GM23338 (cell line): Measurements from ENCODE around the gene CELSR1. TPM values are rescaled to one million over a fixed set of nuclear protein-coding genes. Genes with fewer than 3 reads are reported as not detected.

ENCODE experiments used
- ATAC-seq: fragments of 200-7000 bp; cut with Tn5 transposase; 3 replicates; pipeline ENCODE4 v1.9.1; 2020
- DNase-seq: peaks from one replicate; pipeline ENCODE4 v3.0.0-alpha.2; 2015; ENCODE audit warnings: low spot score
- H2AFZ ChIP-seq: fragments of 200-600 bp; sonication (generic); 2 replicates; pipeline ENCODE4 v1.8.0; 2016; ENCODE audit warnings: antibody characterized with exemption, mild to moderate bottlenecking, moderate library complexity
- H3F3A ChIP-seq: fragments of 200-600 bp; sonication (generic); replicated peaks from 2 replicates; pipeline ENCODE4 v1.8.0; 2017; ENCODE audit warnings: antibody characterized with exemption, mixed run types, low read depth
- H3K27ac ChIP-seq: fragments of 200-600 bp; sonication (generic); 2 replicates; pipeline ENCODE4 v1.6.1; 2016; ENCODE audit warnings: low read depth
- H3K27me3 ChIP-seq: fragments of 200-600 bp; sonication (generic); 2 replicates; pipeline ENCODE4 v1.8.0; 2016; ENCODE audit warnings: mild to moderate bottlenecking, mixed run types, moderate library complexity; ENCODE audit not compliant: insufficient read depth
- H3K36me3 ChIP-seq: fragments of 200-600 bp; sonication (generic); 2 replicates; pipeline ENCODE4 v1.8.0; 2016; ENCODE audit warnings: mild to moderate bottlenecking; ENCODE audit not compliant: insufficient read depth
- H3K4me1 ChIP-seq: fragments of 200-600 bp; sonication (generic); 2 replicates; pipeline ENCODE4 v1.8.0; 2016; ENCODE audit warnings: mild to moderate bottlenecking, moderate library complexity; ENCODE audit not compliant: insufficient read depth
- H3K4me2 ChIP-seq: fragments of 200-600 bp; sonication (generic); 2 replicates; pipeline ENCODE4 v1.7.1; 2017; ENCODE audit warnings: mixed run types
- H3K4me3 ChIP-seq: fragments of 200-600 bp; sonication (generic); 2 replicates; pipeline ENCODE4 v1.6.1; 2016; ENCODE audit warnings: mixed run types
- H3K79me2 ChIP-seq: fragments of 200-600 bp; sonication (generic); replicated peaks from 2 replicates; pipeline ENCODE4 v1.8.0; 2017; ENCODE audit warnings: mild to moderate bottlenecking; ENCODE audit not compliant: insufficient read depth
- H3K9me2 ChIP-seq: fragments of 200-600 bp; sonication (generic); 2 replicates; pipeline ENCODE4 v1.8.0; 2017; ENCODE audit not compliant: insufficient read depth
- H4K20me1 ChIP-seq: fragments of 200-600 bp; sonication (generic); replicated peaks from 2 replicates; pipeline ENCODE4 v1.8.0; 2017; ENCODE audit warnings: mild to moderate bottlenecking; ENCODE audit not compliant: insufficient read depth
- H3K27ac Mint-ChIP-seq: 2 replicates; pipeline ENCODE4 v1.8.0; 2020; ENCODE audit warnings: inconsistent platforms, mild to moderate bottlenecking, moderate library complexity, mixed read lengths
- H3K27me3 Mint-ChIP-seq: 3 replicates; pipeline ENCODE4 v1.8.0; 2022; ENCODE audit warnings: low read depth, mild to moderate bottlenecking, moderate library complexity, mixed read lengths, inconsistent platforms; ENCODE audit not compliant: insufficient read depth, poor library complexity
- H3K36me3 Mint-ChIP-seq: 3 replicates; pipeline ENCODE4 v1.8.0; 2021; ENCODE audit warnings: low read depth, mild to moderate bottlenecking, inconsistent platforms, moderate library complexity, mixed read lengths
- H3K4me1 Mint-ChIP-seq: 3 replicates; pipeline ENCODE4 v1.8.0; 2020; ENCODE audit warnings: mild to moderate bottlenecking, inconsistent platforms, mixed read lengths
- H3K4me3 Mint-ChIP-seq: 3 replicates; pipeline ENCODE4 v1.8.0; 2021; ENCODE audit warnings: moderate library complexity, mild to moderate bottlenecking, inconsistent platforms, mixed read lengths
- H3K9me3 Mint-ChIP-seq: 3 replicates; pipeline ENCODE4 v1.8.0; 2020; ENCODE audit warnings: moderate library complexity, mild to moderate bottlenecking, inconsistent platforms, mixed read lengths
- CREB1 ChIP-seq: fragments of 250-450 bp; sonication (Bioruptor Pico); IDR thresholded peaks from 2 replicates; pipeline ENCODE4 v1.5.0; 2020; ENCODE audit warnings: low read depth, mild to moderate bottlenecking, moderate library complexity
- EZH2phosphoT487 ChIP-seq: fragments of 200-600 bp; sonication (generic); IDR thresholded peaks from one replicate; pipeline ENCODE4 v1.8.1; 2018; ENCODE audit warnings: antibody characterized with exemption; ENCODE audit not compliant: unreplicated experiment
- JUNB ChIP-seq: IDR thresholded peaks from one replicate; pipeline ENCODE4 v1.6.1; 2016; ENCODE audit warnings: antibody characterized with exemption; ENCODE audit not compliant: unreplicated experiment
- NANOG ChIP-seq: IDR thresholded peaks from 2 replicates; pipeline ENCODE4 v1.6.1; 2016; ENCODE audit warnings: antibody characterized with exemption, borderline replicate concordance
- POLR2AphosphoS5 ChIP-seq: IDR thresholded peaks from 2 replicates; pipeline ENCODE4 v1.6.1; 2016; ENCODE audit warnings: antibody characterized with exemption, low read depth
- STAT1 ChIP-seq: IDR thresholded peaks from one replicate; pipeline ENCODE4 v1.6.1; 2016; ENCODE audit warnings: antibody characterized with exemption; ENCODE audit not compliant: unreplicated experiment
- ZNF114 ChIP-seq: fragments of 250-450 bp; sonication (Bioruptor Pico); IDR thresholded peaks from 2 replicates; pipeline ENCODE4 v1.5.0; 2020; ENCODE audit warnings: mild to moderate bottlenecking, moderate library complexity
- ZNF331 ChIP-seq: fragments of 250-450 bp; sonication (Bioruptor Pico); IDR thresholded peaks from 2 replicates; pipeline ENCODE4 v1.5.0; 2020; ENCODE audit warnings: low read depth, mild to moderate bottlenecking, moderate library complexity
- ZNF462 ChIP-seq: fragments of 250-450 bp; sonication (Bioruptor Pico); IDR thresholded peaks from 2 replicates; pipeline ENCODE4 v1.5.0; 2020; ENCODE audit warnings: mild to moderate bottlenecking, moderate library complexity
- polyA plus RNA-seq: library from polyadenylated mRNA; unstranded; fragments of >200 nt; fragmentation: Nextera tagmentation; extraction: Ambion mirVana; gene quantifications from 2 replicates; pipeline ENCODE4 v1.2.1, GENCODE V29; 2016
- total RNA-seq: library from RNA; depleted of rRNA; stranded (reverse); fragments of >200 nt; shearing (Covaris generic); gene quantifications from 2 replicates; pipeline ENCODE4 v1.2.3, GENCODE V29; 2014

CELSR1 gene
- total and polyA plus RNA-seq, 2 experiments from 2014 or later, result 4.8 to 20.4 TPM

GRCh38 chr22:46456818-46457163 is 80.6 kb downstream of the CELSR1 start:
- Mint-ChIP-seq H3K27me3 (peaks cover 6% of the 10 kb centered on the region), H3K4me1 (peaks cover 10% of the 10 kb centered on the region), H3K27ac (no peak overlapping the region), H3K36me3 (no peaks in the 10 kb centered on the region), H3K9me3 (no peaks in the 10 kb centered on the region), H3K4me3 (no peak overlapping the region)
- H3K4me2 ChIP-seq, result no peak overlapping the region
- no peaks in the 10 kb centered on the region for H3K9me2 ChIP-seq
- H3F3A ChIP-seq, result no peaks in the 10 kb centered on the region
- no peaks in the 10 kb centered on the region for H3K27me3 ChIP-seq
- H2AFZ ChIP-seq, result no peak overlapping the region
- H3K36me3 ChIP-seq, result no peaks in the 10 kb centered on the region
- H4K20me1 ChIP-seq, result no peaks in the 10 kb centered on the region
- no peak for TF ChIP-seq JUNB
- no peak for TF ChIP-seq ZNF331
- no peak for TF ChIP-seq STAT1
- TF ChIP-seq ZNF114 (CRISPR knock-in tag), result no peak
- ATAC-seq, result no peak
- H3K4me1 ChIP-seq, result no peaks in the 10 kb centered on the region
- H3K27ac ChIP-seq, result no peak overlapping the region
- no peak overlapping the region for H3K4me3 ChIP-seq
- no peaks in the 10 kb centered on the region for H3K79me2 ChIP-seq
- DNase-seq, result no peak

- DNase-seq (no peak), ATAC-seq (no peak)
- H3K4me3 Mint-ChIP-seq, result no peak overlapping the region
- no peak overlapping the region for H2AFZ ChIP-seq
- H3K27ac Mint-ChIP-seq, result no peak overlapping the region
- H3K4me1 Mint-ChIP-seq, result peaks cover 5% of the 10 kb centered on the region
- no peaks in the 10 kb centered on the region for H3K27me3 ChIP-seq
- TF ChIP-seq NANOG (no peak), POLR2AphosphoS5 (no peak)
- peaks cover 7% of the 10 kb centered on the region for H3K27me3 Mint-ChIP-seq
- H3K9me3 Mint-ChIP-seq, result no peaks in the 10 kb centered on the region
- H3K36me3 ChIP-seq, result no peaks in the 10 kb centered on the region
- no peaks in the 10 kb centered on the region for H3K79me2 ChIP-seq
- no peak overlapping the region for H3K4me3 ChIP-seq
- no peaks in the 10 kb centered on the region for H3K9me2 ChIP-seq
- no peaks in the 10 kb centered on the region for H4K20me1 ChIP-seq
- H3F3A ChIP-seq, result no peaks in the 10 kb centered on the region
- no peaks in the 10 kb centered on the region for H3K36me3 Mint-ChIP-seq
- H3K27ac ChIP-seq, result no peak overlapping the region
- H3K4me2 ChIP-seq, result no peak overlapping the region
- H3K4me1 ChIP-seq, result no peaks in the 10 kb centered on the region
Observed at GRCh38 chr22:46455446-46455845, 82.0 kb downstream of the CELSR1 start.

- no peak for TF ChIP-seq EZH2phosphoT487
- no peak for TF ChIP-seq CREB1 (CRISPR knock-in tag)
- TF ChIP-seq ZNF114 (CRISPR knock-in tag), result no peak
- no peak for TF ChIP-seq NANOG
- no peak for TF ChIP-seq ZNF331
- TF ChIP-seq JUNB, result no peak
- no peak for TF ChIP-seq STAT1
- TF ChIP-seq ZNF462 (CRISPR knock-in tag), result no peak
- no peaks in the 10 kb centered on the region for H3K9me3 Mint-ChIP-seq
- no peaks in the 10 kb centered on the region for H3K36me3 ChIP-seq
- H3K4me1 ChIP-seq, result no peaks in the 10 kb centered on the region
- no peaks in the 10 kb centered on the region for H4K20me1 ChIP-seq
- no peak overlapping the region for H3K27ac ChIP-seq
- no peaks in the 10 kb centered on the region for H3K9me2 ChIP-seq
- H3K27me3 Mint-ChIP-seq, result peaks cover 9% of the 10 kb centered on the region
- no peak overlapping the region for H3K4me3 Mint-ChIP-seq
- H3K4me3 ChIP-seq, result no peak overlapping the region
- no peak overlapping the region; the same call in 1 of the 2 replicates for H3K27ac Mint-ChIP-seq
- no peaks in the 10 kb centered on the region for H3K27me3 ChIP-seq
- ATAC-seq, result no peak
- H3K4me2 ChIP-seq, result no peak overlapping the region
- H3K79me2 ChIP-seq, result no peaks in the 10 kb centered on the region
- H3F3A ChIP-seq, result no peaks in the 10 kb centered on the region
- H3K4me1 Mint-ChIP-seq, result peaks cover 2% of the 10 kb centered on the region
- no peak for DNase-seq
- H2AFZ ChIP-seq, result no peak overlapping the region
- no peaks in the 10 kb centered on the region for H3K36me3 Mint-ChIP-seq
Observed at GRCh38 chr22:46454504-46455269, 82.7 kb downstream of the CELSR1 start.
